GOT3 (cell line): ENCODE results near the gene CUL3.
"Not testable (repeated sequence)": the region's sequence is repeated elsewhere in the genome, so short reads cannot be mapped to it uniquely, and the experiment has no call there.

Experiments
- DNase-seq: peaks from one replicate; lab custom pipeline; 2025; ENCODE audit warnings: mixed read lengths; lab: John Stamatoyannopoulos, UW

The CUL3 gene

GRCh38 chr2:224543939-224544338 lies 41.2 kb downstream of the CUL3 start:
- no peak for DNase-seq

- DNase-seq, result no peak
These were observed 46.5 kb downstream of the CUL3 start for GRCh38 chr2:224538561-224539138.

DNA sequence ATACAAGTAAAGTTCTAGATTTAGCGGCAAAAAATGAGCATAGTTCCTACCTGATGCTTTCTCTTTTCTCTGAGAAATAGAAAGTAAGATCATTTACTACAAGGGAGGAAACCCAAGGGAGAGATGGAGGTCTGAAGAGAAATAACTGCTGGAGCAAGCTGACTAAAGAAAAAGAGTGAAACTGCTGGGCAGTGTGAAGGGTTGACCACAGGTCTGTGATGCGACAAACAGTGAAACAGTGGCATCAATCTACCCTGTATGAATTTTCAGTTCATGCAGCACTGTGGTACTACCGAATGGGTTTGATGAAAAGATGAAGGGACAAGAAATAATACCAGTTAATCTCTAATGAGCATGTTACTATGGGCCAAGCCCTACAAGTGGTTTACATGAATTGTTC lies 52.2 kb downstream of the CUL3 start:
- no peak for DNase-seq

- no peak for DNase-seq
These were observed 52.7 kb downstream of the CUL3 start for GRCh38 chr2:224532441-224532840.

GRCh38 chr2:224528171-224528570 lies 57.0 kb downstream of the CUL3 start:
- no peak for DNase-seq

DNA sequence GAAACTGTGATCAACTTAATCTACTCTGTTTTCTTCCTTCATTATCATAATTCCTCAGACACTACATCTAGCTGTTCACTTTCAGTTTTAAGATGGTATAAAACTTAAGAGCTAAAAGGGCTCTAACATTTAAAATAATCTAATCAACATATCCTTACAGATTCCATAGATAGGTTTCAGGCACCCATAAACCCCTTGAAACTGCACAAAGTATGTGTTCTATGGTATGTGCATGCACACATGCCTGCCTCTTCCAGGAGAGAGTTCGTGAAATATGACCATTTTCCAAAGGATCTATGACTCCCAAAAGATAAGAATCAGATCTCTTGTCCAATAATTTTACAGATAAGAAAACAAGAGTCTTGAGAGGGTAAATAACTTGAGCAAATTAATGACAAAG lies 59.4 kb downstream of the CUL3 start:
- no peak for DNase-seq

DNA sequence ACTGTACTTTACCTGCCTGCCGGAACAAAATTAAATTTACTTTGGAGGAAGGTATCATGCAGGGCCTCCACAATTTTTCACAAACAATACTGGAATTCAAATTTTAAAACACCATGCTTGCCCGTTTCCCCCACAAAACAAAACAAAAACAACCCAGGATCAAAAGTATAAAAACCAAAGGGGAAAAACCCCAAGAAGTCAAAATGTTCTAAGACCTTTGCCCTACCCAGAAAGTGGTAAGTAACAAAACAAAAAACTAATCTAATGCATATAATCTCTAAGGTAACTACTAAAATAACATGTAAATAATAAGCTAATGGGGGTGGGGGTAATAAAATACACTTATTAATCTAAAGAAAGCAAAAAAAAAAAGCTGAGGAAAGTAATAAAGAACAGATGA lies 60.5 kb downstream of the CUL3 start:
- no peak for DNase-seq

GRCh38 chr2:224523626-224524577 lies 61.3 kb downstream of the CUL3 start:
- DNase-seq, result no peak

DNA sequence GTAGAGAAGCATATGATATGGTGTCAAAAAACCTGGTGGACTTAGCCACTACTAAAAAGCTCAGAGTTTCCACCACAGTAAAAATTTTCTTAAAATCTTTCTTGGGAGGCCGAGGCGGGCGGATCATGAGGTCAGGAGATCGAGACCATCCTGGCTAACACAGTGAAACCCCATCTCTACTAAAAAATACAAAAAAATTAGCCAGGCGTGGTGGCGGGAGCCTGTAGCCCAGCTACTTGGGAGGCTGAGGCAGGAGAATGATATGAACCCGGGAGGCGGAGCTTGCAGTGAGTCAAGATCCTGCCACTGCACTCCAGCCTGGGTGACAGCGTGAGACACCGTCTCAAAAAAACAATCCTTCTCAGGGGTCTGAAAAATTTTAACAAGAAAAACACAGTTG lies 62.7 kb downstream of the CUL3 start:
- not testable (repeated sequence) for DNase-seq

GRCh38 chr2:224520064-224520463 lies 65.1 kb downstream of the CUL3 start:
- no peak for DNase-seq

- DNase-seq, result no peak
These were observed 66.2 kb downstream of the CUL3 start for GRCh38 chr2:224518806-224519580.

DNA sequence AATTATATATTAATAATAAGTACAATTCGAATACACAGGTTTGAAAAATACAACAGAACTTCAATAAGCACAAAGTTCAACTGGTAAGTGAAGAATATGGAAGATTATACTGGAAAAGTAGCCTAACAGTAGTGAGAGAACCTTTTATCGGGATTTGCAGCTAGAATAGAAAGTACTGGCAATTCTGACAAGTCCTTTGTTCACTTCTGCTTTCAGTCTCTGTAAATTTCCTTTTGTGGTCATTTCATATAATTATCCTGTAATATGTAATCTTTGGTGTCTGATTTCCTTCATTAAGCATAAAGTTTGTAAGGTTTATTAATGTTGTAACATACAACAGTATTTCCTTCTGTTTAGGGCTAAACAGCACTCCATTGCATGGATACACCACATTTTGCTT lies 67.2 kb downstream of the CUL3 start:
- DNase-seq, result no peak

GRCh38 chr2:224516393-224516792 lies 68.8 kb downstream of the CUL3 start:
- not testable (repeated sequence) for DNase-seq

DNA sequence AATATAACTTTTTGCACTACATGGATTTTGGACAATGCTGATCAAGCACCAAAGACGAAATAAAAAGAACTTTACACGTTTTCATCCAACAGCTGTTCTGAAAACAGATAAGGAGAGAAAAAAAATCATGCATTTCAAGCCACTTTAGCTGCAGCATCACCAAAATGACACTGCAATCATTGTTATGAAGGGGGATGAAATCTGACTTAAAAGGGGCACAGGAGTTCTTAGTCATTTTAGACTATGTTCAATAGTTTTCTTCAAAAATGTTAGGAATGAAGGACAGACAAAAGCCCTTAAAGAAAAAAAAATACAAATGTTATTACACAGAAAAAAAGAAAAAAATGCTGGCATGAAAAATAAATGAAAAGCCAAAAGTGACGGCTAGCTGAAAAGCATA lies 71.2 kb downstream of the CUL3 start:
- no peak for DNase-seq

DNA sequence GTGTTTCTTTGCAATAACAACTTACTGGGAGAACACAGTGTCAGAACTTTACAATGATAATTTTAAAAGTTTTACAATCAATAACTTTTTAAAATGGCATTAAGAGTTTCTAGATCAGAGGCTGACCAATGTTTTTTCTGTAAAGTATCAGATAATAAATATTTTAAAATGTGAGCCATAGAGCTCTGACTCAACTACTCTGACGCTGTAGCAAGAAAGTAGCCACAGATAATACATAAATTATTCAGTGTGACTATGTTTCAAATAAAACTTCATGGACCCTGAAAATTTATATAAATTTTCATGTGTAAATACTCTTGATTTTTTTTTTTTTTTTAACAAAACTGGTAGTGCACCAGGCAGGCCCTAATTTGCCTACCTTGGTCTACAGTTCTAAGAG lies 77.4 kb downstream of the CUL3 start:
- no peak for DNase-seq

- no peak for DNase-seq
These were observed 78.7 kb downstream of the CUL3 start for GRCh38 chr2:224506494-224506893.

GRCh38 chr2:224498991-224499390 lies 86.2 kb downstream of the CUL3 start:
- DNase-seq, result no peak

DNA sequence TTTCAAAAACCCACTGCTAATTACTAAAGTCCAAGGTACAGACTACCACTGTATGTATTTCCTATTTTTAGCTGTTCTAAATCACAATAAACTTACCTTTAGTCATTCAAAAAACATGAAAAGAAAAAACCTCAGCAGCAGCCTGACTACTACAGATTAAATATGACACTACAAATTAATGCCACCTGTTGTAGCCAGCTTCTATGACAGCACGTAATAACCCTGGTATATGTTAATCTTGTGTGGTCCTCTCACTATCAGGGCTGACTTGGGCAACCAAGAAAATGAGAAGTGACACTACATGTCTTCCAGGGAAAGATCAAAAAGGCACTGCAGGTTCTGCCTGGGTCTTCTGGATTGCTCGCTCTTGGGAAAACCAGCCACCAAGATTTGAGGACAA lies 92.6 kb downstream of the CUL3 start:
- no peak for DNase-seq

DNA sequence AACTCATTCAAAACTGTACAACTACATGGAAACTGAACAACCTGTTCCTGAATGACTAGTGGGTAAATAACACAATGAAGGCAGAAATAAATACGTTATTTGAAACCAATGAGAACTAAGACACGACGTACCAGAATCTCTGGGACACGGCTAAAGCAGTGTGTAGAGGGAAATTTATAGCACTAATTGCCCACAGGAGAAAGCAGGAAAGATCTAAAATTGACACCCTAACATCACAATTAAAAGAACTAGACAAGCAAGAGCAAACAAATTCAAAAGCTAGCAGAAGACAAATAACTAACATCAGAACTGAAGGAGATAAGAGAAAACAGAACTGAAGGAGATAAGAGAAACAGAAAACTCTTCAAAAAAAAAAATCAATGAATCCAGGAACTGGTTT lies 97.2 kb downstream of the CUL3 start:
- DNase-seq, result not testable (repeated sequence)

GRCh38 chr2:224485081-224486014 lies 99.8 kb downstream of the CUL3 start:
- peak; percentile 4 for DNase-seq

DNA sequence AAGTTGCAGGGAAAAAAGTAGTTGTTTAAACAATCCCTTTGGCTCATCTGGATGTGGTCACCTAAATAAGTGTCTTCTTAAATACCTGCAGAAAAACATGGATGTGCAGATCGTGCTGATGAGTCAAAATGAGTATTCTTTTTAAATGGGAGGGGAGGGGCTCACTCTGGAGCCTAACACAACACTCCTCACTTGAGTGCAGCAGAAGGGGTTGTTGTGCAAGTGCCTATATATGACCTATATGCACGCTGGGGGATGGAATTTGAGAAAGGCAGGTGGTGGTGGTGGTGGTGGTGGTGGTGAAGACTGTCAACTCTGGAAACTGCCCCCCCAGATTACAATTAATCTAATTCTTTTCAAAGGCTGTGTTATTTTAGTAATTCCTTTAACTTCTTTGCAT lies 105.3 kb downstream of the CUL3 start:
- no peak for DNase-seq

DNA sequence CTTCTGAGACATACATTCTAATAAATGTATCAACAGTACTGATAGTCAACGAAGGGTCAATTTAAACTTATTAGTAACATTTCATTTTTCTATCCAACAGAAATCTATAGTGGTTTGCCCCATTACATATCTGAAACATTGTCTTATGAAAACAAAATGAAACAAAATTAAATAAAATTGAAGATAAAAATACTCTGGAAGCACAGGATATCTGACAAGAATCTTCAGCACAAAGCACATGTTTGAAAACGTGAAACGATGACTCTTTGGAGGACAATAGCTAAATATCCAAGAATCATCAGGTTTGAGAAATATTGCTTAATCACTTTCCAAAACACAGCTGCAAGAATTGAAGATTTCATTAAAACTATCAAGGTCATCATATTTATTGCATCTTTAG lies 112.3 kb downstream of the CUL3 start:
- DNase-seq, result no peak
